Metanephros (tissue), 1 donor: ENCODE results near the gene ATOSA. TPM values are rescaled to one million over a fixed set of nuclear protein-coding genes. Genes with fewer than 3 reads are reported as not detected.

ENCODE experiments used
- total RNA-seq: library from RNA; depleted of rRNA; stranded (reverse); fragments of >200 nt; gene quantifications from one replicate; pipeline ENCODE4 v1.2.3, GENCODE V29; 2014

ATOSA gene, protein sequence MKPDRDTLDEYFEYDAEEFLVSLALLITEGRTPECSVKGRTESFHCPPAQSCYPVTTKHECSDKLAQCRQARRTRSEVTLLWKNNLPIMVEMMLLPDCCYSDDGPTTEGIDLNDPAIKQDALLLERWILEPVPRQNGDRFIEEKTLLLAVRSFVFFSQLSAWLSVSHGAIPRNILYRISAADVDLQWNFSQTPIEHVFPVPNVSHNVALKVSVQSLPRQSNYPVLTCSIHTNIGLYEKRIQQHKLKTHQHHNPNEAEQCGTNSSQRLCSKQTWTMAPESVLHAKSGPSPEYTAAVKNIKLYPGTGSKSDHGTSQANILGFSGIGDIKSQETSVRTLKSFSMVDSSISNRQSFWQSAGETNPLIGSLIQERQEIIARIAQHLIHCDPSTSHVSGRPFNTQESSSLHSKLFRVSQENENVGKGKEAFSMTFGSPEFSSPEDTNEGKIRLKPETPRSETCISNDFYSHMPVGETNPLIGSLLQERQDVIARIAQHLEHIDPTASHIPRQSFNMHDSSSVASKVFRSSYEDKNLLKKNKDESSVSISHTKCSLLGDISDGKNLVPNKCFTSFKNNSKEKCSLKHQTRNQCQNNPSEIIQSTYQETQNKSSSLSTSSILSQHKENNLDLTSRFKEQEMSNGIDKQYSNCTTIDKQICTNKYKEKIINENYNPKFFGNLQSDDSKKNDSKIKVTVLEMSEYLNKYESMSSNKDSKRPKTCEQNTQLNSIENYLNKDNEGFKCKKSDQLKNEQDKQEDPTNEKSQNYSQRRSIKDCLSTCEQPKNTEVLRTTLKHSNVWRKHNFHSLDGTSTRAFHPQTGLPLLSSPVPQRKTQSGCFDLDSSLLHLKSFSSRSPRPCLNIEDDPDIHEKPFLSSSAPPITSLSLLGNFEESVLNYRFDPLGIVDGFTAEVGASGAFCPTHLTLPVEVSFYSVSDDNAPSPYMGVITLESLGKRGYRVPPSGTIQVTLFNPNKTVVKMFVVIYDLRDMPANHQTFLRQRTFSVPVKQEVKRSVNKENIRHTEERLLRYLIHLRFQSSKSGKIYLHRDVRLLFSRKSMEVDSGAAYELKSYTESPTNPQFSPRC
- 59.3 TPM for total RNA-seq

DNA sequence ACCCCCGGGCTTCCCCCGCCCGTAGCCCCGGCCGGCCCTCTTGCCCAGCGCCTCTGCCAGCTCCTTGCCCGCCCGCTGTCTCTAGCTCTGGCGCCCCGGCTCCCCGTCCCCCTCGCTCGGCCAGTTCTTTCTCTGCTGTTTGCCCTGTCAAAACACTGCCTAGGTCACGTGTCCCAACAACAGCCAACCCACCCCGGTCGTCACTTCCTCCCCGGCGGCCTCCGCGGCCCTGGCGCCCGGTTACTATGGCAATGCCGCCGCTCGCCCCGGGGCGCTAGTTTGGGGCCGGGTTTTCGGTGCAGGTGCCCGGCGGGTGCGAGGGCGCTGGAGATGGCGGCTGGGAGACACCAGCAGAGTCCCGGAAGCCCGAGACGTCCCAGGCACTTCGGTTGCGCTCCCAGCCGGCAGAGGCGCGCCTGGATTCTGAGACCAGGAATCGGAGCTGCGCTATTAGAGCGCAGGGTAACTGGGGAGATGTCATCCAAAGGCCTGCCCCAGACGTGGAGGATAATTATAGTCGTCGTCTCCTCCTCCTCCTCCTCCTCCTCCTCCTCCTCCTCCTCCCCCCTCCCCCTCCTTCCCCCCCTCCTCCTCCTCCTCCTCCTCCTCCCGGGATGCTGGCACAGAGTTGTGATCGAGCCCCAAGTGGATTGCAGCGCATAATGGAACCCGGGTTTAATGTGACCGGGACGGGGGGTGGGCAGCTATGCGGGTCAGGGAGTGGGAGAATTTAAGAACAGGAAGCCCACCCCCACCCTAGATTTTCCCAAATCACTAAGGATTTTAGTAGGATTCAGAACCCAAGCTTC is at the start of gene ATOSA:
Gene ATOSA, minus strand, starts transcription at position 157 of the 809 bp plus-strand sequence. CDS start 1,367 bp downstream, outside the sequence.

Other genes with a start within 250 kb of the ATOSA start
- gene MYO5A, start 150.5 kb downstream of the ATOSA start, total RNA-seq: 11.2 TPM
- 110 TPM for gene ARPP19, start 110.4 kb downstream of the ATOSA start, total RNA-seq
- not detected for gene ONECUT1, start 110.9 kb upstream of the ATOSA start, total RNA-seq